ENCODE data around the gene MRPS6.

MRPS6 gene

DNA sequence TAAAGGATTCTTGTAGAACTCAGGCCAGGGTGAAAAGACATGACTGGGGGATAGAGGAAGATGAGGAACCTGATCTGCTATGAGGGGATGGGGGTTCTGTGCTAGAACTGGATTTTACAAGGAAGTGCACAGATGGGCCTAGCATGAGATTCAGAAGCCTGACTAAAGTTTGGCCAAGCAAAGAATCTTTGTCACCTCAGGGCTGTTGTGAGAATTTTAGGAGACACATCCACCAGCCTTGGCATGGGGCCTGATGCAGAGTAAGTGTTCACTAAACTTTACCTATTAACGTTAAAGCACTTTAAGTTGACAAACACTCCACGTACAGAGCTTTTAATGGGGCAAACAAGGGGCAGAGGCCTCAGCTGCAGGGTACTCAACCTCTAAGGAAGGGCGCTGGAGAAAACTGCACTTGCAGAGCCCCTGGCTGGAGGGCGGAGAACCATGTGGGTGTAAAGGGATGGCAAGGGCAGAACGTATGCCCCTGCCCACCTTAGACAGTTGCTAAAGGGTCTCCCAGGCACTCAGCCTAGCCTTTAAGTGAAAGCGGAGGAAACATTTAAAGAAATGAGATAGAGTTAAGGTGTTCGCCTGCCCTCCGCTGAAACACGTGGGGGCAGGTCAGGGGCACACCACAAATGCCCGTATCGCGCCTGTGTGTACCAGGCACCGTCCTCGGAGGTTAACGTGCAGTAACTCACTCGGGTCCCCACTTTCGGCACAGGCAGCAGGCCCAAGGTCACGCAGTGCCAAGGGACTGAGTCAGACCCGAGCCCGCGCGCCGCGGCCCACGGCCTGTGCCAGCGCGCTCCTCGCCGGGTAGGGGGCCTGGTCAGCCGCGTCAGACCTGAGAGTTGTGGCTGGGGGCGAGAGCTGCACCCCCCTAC lies 990 bp upstream of the MRPS6 start:
- H3K9me3 ChIP-seq (ENCODE audit: control insufficient read depth in 2 of 2, low read length in 2 of 2), result no peaks in the 10 kb centered on the region
- peak overlapping the region; percentile 56 to 76 for H3K4me3 ChIP-seq (ENCODE audit: low read length in 2 of 2)
- peaks cover 13% of the 10 kb centered on the region for H3K4me1 ChIP-seq (ENCODE audit: control insufficient read depth, insufficient read depth, low read length)
- H3K27me3 ChIP-seq (ENCODE audit: control insufficient read depth in 1 of 2, insufficient read depth in 2 of 2, low read length in 2 of 2), result no peaks in the 10 kb centered on the region
- H3K36me3 ChIP-seq (ENCODE audit: control insufficient read depth in 2 of 2, insufficient read depth in 2 of 2, low read length in 2 of 2), result no peaks in the 10 kb centered on the region
- H3K9ac ChIP-seq (ENCODE audit: low read length in 2 of 2), result peak overlapping the region; percentile 42 to 48
- H3K27ac ChIP-seq (ENCODE audit: low read length), result peak overlapping the region; percentile 64

DNA sequence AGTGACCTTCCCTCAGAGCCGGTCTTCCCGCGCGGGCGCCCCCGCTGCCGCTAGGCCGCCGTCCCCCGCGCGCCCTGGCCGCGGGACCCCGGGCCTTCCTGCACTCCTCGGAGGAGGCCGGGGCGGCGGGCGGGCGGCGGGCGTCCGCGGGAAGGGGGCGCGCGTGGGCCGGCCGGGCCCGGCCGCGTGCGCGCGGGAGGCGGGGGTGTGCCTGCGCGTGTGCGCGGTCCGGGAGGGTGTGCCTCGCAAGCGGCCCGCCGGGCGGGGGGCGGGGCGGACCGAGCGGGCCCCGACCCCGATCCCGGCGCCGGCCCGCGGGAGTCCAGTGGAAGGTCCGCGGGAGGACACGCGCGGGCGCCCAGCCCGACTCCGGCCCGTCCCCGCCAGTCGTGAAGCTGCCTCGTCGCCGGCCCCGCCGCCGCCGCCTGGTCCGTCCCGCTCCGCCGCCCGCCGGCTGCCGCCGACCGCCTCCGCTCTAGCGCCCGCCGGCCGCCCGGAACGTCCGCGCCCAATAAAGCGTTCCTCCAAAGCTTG lies 438 bp downstream of the MRPS6 start:
- peaks cover 13% of the 10 kb centered on the region for H3K4me1 ChIP-seq (ENCODE audit: control insufficient read depth, insufficient read depth, low read length)
- H3K27me3 ChIP-seq (ENCODE audit: control insufficient read depth in 1 of 2, insufficient read depth in 2 of 2, low read length in 2 of 2), result no peaks in the 10 kb centered on the region
- no peak overlapping the region for H3K27ac ChIP-seq (ENCODE audit: low read length)
- no peaks in the 10 kb centered on the region for H3K9me3 ChIP-seq (ENCODE audit: control insufficient read depth in 2 of 2, low read length in 2 of 2)
- peak overlapping the region; percentile 72 to 86 for H3K9ac ChIP-seq (ENCODE audit: low read length in 2 of 2)
- H3K4me3 ChIP-seq (ENCODE audit: low read length in 2 of 2), result peak overlapping the region; percentile 75 to 86
- no peaks in the 10 kb centered on the region for H3K36me3 ChIP-seq (ENCODE audit: control insufficient read depth in 2 of 2, insufficient read depth in 2 of 2, low read length in 2 of 2)

DNA sequence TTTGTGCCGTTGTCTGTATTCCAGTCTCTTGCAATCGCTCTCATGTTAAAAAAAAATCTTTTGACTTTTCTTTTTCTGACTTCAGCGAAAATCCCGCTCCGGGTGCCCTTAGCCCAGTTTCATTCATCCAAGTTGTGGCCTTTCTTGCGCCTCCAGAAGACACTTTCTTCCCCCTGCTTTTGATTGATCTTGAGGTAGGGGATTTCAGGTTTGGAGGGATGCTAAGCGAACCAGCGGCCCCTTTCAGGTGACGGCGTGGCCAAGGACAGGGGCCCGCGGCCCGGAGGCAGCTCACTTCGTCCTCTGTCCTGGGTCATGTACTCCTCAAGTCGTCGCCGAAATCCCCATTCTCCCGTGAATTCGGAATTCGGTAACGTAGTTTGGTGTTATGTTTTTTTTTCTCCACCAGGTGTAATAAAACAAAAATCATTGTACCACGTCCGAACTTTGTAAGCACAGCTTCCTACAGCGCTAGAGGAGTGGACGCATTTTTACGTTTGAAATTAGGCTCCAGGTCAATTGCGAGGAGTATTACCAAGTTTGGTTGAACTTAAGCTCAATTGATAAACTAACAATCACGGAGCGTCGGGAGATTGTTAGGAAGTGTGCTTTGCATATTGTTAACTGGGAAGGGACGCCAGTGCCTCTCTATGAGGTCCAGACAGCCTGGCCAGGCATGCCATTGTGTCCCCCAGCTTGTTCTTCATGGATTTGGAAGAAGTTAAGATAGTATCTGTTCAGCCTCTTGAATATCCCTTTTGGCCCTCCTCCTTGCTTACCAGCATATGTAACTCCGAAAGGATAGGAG lies 1.1 kb downstream of the MRPS6 start:
- Histone ChIP-seq H3K9ac (ENCODE audit: low read length in 2 of 2) (peak overlapping the region; percentile 72 to 86), H3K4me3 (ENCODE audit: low read length in 2 of 2) (peak overlapping the region; percentile 75 to 86), H3K27ac (ENCODE audit: low read length) (peak overlapping the region; percentile 41), H3K9me3 (ENCODE audit: control insufficient read depth in 2 of 2, low read length in 2 of 2) (no peaks in the 10 kb centered on the region), H3K36me3 (ENCODE audit: control insufficient read depth in 2 of 2, insufficient read depth in 2 of 2, low read length in 2 of 2) (no peaks in the 10 kb centered on the region), H3K27me3 (ENCODE audit: control insufficient read depth in 1 of 2, insufficient read depth in 2 of 2, low read length in 2 of 2) (no peaks in the 10 kb centered on the region), H3K4me1 (ENCODE audit: control insufficient read depth, insufficient read depth, low read length) (peaks cover 13% of the 10 kb centered on the region)

DNA sequence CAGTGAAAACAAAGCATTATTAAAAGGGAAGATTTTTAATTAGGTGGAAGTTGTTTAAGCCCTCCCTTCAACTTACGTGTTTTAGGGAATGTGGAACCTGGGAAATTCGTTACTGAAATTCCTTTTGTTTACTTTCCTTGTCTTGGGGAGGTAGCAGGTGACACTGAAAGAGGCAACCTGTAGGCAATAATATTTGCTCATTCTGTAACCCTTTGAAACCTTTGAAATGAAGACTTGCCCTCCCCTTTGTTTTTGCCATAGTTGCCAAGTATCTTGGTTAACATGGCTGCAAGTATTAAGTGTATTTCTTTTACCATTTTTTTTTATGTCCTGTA lies 1.7 kb downstream of the MRPS6 start:
- Histone ChIP-seq H3K4me3 (ENCODE audit: low read length in 2 of 2) (peak overlapping the region; percentile 75 to 86), H3K9ac (ENCODE audit: low read length in 2 of 2) (peak overlapping the region; percentile 52 to 86), H3K36me3 (ENCODE audit: control insufficient read depth in 2 of 2, insufficient read depth in 2 of 2, low read length in 2 of 2) (no peaks in the 10 kb centered on the region), H3K4me1 (ENCODE audit: control insufficient read depth, insufficient read depth, low read length) (peaks cover 13% of the 10 kb centered on the region), H3K27ac (ENCODE audit: low read length) (peak overlapping the region; percentile 41), H3K27me3 (ENCODE audit: control insufficient read depth in 1 of 2, insufficient read depth in 2 of 2, low read length in 2 of 2) (no peaks in the 10 kb centered on the region), H3K9me3 (ENCODE audit: control insufficient read depth in 2 of 2, low read length in 2 of 2) (no peaks in the 10 kb centered on the region)

DNA sequence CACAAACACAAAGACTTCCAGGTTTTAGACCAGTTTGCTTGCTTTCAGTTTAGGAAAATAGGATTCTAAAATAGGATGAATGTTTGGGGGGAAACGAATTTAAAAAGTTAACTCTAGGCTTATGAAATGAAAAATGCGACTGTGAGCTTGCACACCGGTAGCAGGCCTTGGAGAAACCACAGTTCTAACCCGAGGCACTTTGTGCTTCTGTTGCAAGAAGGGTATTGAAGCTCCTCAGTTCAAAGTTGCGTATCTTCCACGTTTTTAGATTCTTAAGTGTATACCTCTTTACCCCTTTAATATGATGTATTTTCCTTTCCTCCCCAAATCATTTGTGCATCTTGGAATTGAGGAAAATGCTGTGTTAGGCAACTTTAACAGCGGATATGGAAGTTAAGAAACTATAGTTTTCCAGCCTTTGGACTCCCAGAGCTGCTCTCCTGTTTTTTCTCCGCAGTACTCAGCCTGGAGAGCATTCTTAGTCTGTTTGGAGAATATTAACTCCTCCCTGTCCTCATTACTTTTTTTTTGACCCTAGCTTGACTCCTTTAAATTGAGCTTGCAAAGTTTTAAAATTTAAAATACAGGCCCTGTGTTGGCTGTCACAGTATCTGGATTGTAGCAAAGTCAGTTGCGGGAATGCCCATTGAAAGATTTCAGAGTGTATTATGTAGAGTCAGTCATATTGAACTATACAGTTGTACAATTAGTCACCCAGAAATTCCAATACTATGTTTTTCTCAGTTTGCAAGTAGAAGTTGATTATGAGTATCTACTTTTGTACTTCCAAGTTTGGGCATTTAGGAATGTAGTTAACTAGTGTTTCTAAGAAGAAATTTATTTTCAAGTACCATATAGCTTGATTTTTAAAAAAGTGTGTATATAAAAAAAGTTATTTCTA lies 2.6 kb downstream of the MRPS6 start:
- H3K9me3 ChIP-seq (ENCODE audit: control insufficient read depth in 2 of 2, low read length in 2 of 2), result no peaks in the 10 kb centered on the region
- H3K27ac ChIP-seq (ENCODE audit: low read length), result peak overlapping the region; percentile 11
- H3K4me3 ChIP-seq (ENCODE audit: low read length in 2 of 2), result peak overlapping the region; percentile 62 to 86
- H3K27me3 ChIP-seq (ENCODE audit: control insufficient read depth in 1 of 2, insufficient read depth in 2 of 2, low read length in 2 of 2), result no peaks in the 10 kb centered on the region
- peaks cover 0 to 4% of the 10 kb centered on the region in 2 donors for H3K36me3 ChIP-seq (ENCODE audit: control insufficient read depth in 2 of 2, insufficient read depth in 2 of 2, low read length in 2 of 2)
- peaks cover 18% of the 10 kb centered on the region for H3K4me1 ChIP-seq (ENCODE audit: control insufficient read depth, insufficient read depth, low read length)
- peak overlapping the region in 1 of 2 donors; percentile 52 for H3K9ac ChIP-seq (ENCODE audit: low read length in 2 of 2)

DNA sequence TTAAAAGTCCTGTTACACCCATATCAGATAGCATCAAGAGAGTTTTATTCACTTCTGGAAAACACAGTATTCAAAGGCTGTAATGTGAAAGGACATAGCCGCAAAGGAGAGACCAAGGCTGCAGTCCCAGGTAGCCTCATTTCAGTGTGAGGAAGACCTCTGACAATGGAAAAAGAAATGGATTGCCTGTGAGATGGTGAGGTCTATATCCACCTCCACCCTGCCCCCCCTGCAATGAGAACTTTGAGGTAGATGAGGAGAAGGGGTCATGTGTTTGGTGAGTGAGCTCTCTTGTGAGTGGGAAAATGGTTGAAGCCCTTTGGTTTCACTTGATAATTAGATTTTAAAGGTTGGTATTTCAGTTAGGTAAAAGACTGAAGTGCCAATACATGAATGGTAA lies 3.5 kb downstream of the MRPS6 start:
- Histone ChIP-seq H3K9ac (ENCODE audit: low read length in 2 of 2) (no peak overlapping the region), H3K4me3 (ENCODE audit: low read length in 2 of 2) (peak overlapping the region in 1 of 2 donors; percentile 36)

DNA sequence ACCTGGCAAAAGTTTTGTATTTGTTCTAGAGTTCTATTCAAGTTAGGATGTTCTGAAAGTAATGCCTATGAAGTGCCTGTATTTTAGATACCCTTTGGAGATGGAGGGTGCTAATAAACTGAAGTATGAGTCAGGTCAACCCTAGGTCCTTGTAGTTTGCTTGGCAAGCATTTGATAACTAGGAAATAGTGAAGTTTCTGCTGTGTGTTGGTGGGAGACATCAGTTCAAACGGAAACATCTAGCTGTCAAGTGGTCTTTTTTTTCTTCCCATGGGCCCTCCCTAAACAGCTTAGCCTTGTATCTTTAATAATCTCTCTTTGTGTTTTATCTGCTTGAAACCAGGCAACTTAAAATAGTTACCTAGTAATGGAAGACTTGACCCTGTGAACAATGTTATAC lies 4.5 kb downstream of the MRPS6 start:
- peaks cover under 1 to 7% of the 10 kb centered on the region in 2 donors for H3K36me3 ChIP-seq (ENCODE audit: control insufficient read depth in 2 of 2, insufficient read depth in 2 of 2, low read length in 2 of 2)
- no peaks in the 10 kb centered on the region for H3K9me3 ChIP-seq (ENCODE audit: control insufficient read depth in 2 of 2, low read length in 2 of 2)
- H3K9ac ChIP-seq (ENCODE audit: low read length in 2 of 2), result no peak overlapping the region
- H3K27me3 ChIP-seq (ENCODE audit: control insufficient read depth in 1 of 2, insufficient read depth in 2 of 2, low read length in 2 of 2), result no peaks in the 10 kb centered on the region
- no peak overlapping the region for H3K4me3 ChIP-seq (ENCODE audit: low read length in 2 of 2)
- no peak overlapping the region for H3K27ac ChIP-seq (ENCODE audit: low read length)
- peaks cover 17% of the 10 kb centered on the region for H3K4me1 ChIP-seq (ENCODE audit: control insufficient read depth, insufficient read depth, low read length)

More for the DNA sequence above, 3.5 kb downstream of the MRPS6 start:
- H3K27me3 ChIP-seq (ENCODE audit: control insufficient read depth in 1 of 2, insufficient read depth in 2 of 2, low read length in 2 of 2), result no peaks in the 10 kb centered on the region
- no peak overlapping the region for H3K27ac ChIP-seq (ENCODE audit: low read length)
- no peaks in the 10 kb centered on the region for H3K9me3 ChIP-seq (ENCODE audit: control insufficient read depth in 2 of 2, low read length in 2 of 2)
- peaks cover 21% of the 10 kb centered on the region for H3K4me1 ChIP-seq (ENCODE audit: control insufficient read depth, insufficient read depth, low read length)
- peaks cover 0 to 4% of the 10 kb centered on the region in 2 donors for H3K36me3 ChIP-seq (ENCODE audit: control insufficient read depth in 2 of 2, insufficient read depth in 2 of 2, low read length in 2 of 2)

DNA sequence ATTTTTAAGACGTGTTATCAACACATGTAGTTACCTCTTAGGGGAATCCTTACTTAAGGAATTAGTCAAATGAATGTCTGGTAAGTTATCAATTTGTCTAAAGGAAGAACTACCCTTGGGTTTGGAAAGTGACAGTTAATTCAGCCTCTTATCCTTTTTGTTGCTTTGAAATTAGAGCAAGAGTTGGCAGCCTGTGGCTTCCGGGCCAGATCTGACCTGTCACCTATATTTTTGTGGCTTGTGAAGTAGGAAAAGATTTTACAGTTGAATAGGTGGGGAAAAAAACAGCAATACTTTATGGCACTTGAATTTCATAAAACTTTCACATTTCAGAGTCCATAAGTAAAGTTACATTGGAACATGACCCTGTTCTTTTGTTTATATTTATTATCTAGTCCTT lies 5.5 kb downstream of the MRPS6 start:
- H3K4me3 ChIP-seq (ENCODE audit: low read length in 2 of 2), result no peak overlapping the region

DNA sequence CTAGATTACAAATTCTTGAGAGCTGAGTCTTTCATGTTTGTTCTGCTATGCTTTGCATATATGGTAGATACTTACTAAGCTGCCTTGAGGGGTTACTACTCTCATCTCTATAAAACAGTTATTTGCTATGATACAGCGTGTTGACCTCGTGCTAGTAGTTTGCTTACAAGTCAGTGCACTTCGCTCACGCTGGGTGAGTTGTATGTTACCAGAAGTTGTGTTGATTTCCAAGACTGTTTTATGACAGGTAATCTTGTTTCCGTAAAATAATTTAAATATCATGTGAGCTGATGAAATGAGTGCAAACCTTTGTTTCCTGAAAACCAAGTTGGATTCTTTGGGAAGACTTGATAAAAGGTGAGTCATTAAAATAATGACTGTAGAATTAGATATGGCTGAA lies 7.3 kb downstream of the MRPS6 start:
- no peak overlapping the region for H3K9ac ChIP-seq (ENCODE audit: low read length in 2 of 2)
- H3K4me3 ChIP-seq (ENCODE audit: low read length in 2 of 2), result peak overlapping the region in 1 of 2 donors; percentile 13
- H3K27me3 ChIP-seq (ENCODE audit: control insufficient read depth in 1 of 2, insufficient read depth in 2 of 2, low read length in 2 of 2), result no peaks in the 10 kb centered on the region
- peaks cover 3 to 7% of the 10 kb centered on the region in 2 donors for H3K36me3 ChIP-seq (ENCODE audit: control insufficient read depth in 2 of 2, insufficient read depth in 2 of 2, low read length in 2 of 2)
- H3K27ac ChIP-seq (ENCODE audit: low read length), result no peak overlapping the region
- H3K4me1 ChIP-seq (ENCODE audit: control insufficient read depth, insufficient read depth, low read length), result peaks cover 9% of the 10 kb centered on the region
- no peaks in the 10 kb centered on the region for H3K9me3 ChIP-seq (ENCODE audit: control insufficient read depth in 2 of 2, low read length in 2 of 2)

More for the DNA sequence above, 5.5 kb downstream of the MRPS6 start:
- H3K4me1 ChIP-seq (ENCODE audit: control insufficient read depth, insufficient read depth, low read length), result peaks cover 16% of the 10 kb centered on the region
- peaks cover 3 to 7% of the 10 kb centered on the region in 2 donors for H3K36me3 ChIP-seq (ENCODE audit: control insufficient read depth in 2 of 2, insufficient read depth in 2 of 2, low read length in 2 of 2)
- no peaks in the 10 kb centered on the region for H3K9me3 ChIP-seq (ENCODE audit: control insufficient read depth in 2 of 2, low read length in 2 of 2)
- no peaks in the 10 kb centered on the region for H3K27me3 ChIP-seq (ENCODE audit: control insufficient read depth in 1 of 2, insufficient read depth in 2 of 2, low read length in 2 of 2)
- no peak overlapping the region for H3K9ac ChIP-seq (ENCODE audit: low read length in 2 of 2)
- no peak overlapping the region for H3K27ac ChIP-seq (ENCODE audit: low read length)

DNA sequence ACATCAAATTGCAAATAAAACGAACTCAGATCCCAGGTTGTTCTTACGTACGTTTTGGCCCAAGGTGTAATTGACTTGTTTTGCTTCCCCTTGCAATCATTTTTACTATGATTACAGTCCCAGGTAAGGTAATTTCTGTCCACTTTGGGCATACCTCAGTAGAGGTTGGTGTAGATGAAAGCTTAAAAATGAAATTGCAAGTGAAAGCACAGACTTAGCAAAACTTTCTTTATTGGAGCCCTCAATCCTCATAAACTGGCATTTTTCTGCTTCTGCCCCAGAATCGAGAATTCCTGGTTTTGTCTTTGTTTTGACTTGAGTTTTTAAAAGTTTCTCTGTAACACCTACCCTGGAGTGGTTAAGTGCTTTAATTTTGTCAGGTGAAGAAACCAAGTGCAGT lies 9.4 kb downstream of the MRPS6 start:
- H3K4me1 ChIP-seq (ENCODE audit: control insufficient read depth, insufficient read depth, low read length), result peaks cover 12% of the 10 kb centered on the region
- H3K27ac ChIP-seq (ENCODE audit: low read length), result no peak overlapping the region
- H3K9me3 ChIP-seq (ENCODE audit: control insufficient read depth in 2 of 2, low read length in 2 of 2), result no peaks in the 10 kb centered on the region

More for the DNA sequence above, 9.4 kb downstream of the MRPS6 start:
- no peaks in the 10 kb centered on the region for H3K27me3 ChIP-seq (ENCODE audit: control insufficient read depth in 1 of 2, insufficient read depth in 2 of 2, low read length in 2 of 2)
- H3K4me3 ChIP-seq (ENCODE audit: low read length in 2 of 2), result no peak overlapping the region
- H3K36me3 ChIP-seq (ENCODE audit: control insufficient read depth in 2 of 2, insufficient read depth in 2 of 2, low read length in 2 of 2), result peaks cover 3 to 7% of the 10 kb centered on the region in 2 donors
- no peak overlapping the region for H3K9ac ChIP-seq (ENCODE audit: low read length in 2 of 2)
